Measurements from ENCODE around the gene MAGEA1. TPM values are rescaled to one million over a fixed set of nuclear protein-coding genes. Genes with fewer than 3 reads are reported as not detected.

The MAGEA1 gene
- total RNA-seq, 2 donors from 2014 or later = not detected

DNA sequence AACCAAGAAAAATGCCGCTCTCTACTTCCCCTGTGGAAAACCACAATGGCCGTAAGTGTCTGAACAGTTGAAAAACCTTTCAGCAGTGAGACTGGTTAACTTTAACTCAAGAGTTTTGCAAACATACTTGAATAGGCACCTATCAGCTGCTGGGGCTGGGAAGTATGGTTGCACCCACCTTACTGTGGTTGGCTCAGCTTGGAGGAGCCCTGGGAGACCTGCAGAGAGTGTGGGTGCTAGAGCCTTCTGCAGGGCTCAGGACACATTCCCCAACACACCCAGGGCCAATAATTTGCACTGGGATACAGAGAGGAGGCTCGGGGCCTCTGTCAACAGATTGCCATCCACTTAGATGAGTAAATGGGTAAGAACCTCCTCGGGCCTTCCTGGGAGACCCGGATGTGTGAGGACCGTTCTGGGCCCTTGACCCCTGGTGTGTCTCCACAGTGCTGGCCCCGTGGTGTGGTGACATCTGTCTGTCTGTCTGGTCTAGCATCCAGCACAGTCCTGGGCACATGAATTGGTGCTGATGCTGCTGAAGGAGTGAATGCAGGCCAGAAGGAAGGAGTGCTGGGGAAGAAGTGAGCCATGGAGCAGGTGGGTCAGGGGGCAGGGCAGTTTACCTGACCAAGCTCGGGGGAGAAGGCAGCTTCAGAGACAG, 46.5 kb downstream of the MAGEA1 start:
- H3K27me3 ChIP-seq (replicated peaks; ENCODE audit: insufficient read depth) = no peaks in the 10 kb centered on the region
- DNase-seq (ENCODE audit: low spot score) (no peak), ATAC-seq (ENCODE audit: insufficient number of reproducible peaks, low FRiP score, low read depth) (no peak)
- no peaks in the 10 kb centered on the region for H3K9me3 ChIP-seq
- H3K36me3 ChIP-seq = no peaks in the 10 kb centered on the region
- no peak overlapping the region for H3K27ac ChIP-seq
- no peaks in the 10 kb centered on the region for H3K4me1 ChIP-seq (ENCODE audit: control insufficient read depth in 1 of 2, low read depth in 2 of 2)
- TF ChIP-seq, protein P1, sequence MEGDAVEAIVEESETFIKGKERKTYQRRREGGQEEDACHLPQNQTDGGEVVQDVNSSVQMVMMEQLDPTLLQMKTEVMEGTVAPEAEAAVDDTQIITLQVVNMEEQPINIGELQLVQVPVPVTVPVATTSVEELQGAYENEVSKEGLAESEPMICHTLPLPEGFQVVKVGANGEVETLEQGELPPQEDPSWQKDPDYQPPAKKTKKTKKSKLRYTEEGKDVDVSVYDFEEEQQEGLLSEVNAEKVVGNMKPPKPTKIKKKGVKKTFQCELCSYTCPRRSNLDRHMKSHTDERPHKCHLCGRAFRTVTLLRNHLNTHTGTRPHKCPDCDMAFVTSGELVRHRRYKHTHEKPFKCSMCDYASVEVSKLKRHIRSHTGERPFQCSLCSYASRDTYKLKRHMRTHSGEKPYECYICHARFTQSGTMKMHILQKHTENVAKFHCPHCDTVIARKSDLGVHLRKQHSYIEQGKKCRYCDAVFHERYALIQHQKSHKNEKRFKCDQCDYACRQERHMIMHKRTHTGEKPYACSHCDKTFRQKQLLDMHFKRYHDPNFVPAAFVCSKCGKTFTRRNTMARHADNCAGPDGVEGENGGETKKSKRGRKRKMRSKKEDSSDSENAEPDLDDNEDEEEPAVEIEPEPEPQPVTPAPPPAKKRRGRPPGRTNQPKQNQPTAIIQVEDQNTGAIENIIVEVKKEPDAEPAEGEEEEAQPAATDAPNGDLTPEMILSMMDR (IDR thresholded peaks at IDR 0.05) = no peak
- no peak overlapping the region for H3K4me3 ChIP-seq

DNA sequence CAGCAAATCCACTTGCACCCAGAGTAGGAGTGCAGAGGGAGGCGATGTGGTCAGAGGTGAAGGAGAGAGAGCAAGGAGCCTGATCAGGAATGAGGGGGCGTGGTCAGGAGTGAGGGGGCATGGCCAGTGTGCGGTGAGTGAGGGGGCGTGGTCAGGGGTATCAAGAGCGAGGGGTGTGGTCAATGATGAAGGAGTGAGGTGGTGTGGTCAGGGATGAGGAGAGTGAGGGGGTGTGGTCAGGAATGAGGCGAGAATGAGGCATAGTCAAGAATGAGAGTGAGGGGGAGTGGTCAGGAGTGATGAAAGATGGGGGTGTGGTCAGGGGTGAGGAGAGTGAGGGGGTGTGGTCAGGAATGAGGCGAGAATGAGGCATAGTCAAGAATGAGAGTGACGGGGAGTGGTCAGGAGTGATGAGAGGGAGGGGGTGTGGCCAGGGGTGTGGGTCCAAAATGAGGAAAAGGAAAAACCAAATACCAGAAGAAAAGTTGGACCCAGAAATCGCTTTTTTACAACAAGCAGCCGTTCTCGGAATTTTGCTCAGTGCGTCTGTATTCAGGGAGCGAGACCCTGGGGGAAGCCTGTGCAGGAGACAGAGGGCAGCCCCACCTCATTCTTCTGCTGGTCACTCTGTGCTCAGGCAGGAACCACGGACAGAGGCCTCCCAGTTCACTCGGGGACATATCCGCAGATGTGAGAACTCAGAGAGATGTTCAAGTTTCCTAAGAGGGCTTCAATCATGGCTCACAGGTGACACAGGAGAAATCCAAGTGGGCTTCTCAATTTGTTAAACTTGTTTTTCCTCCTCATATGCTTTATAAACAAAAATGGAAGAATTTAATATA, 47.5 kb downstream of the MAGEA1 start:
- DNase-seq (ENCODE audit: low spot score) (peak; percentile 2), ATAC-seq (ENCODE audit: insufficient number of reproducible peaks, low FRiP score, low read depth) (no peak)
- Histone ChIP-seq H3K27me3 (replicated peaks; ENCODE audit: insufficient read depth) (no peaks in the 10 kb centered on the region), H3K4me3 (no peak overlapping the region), H3K27ac (no peak overlapping the region), H3K36me3 (no peaks in the 10 kb centered on the region), H3K4me1 (ENCODE audit: control insufficient read depth in 1 of 2, low read depth in 2 of 2) (no peaks in the 10 kb centered on the region), H3K9me3 (no peaks in the 10 kb centered on the region)
- TF ChIP-seq, protein P1 (IDR thresholded peaks at IDR 0.05) = no peak

Other genes with a start within 250 kb of the MAGEA1 start
- not detected for gene PNMA5, start 185.2 kb upstream of the MAGEA1 start, total RNA-seq
- gene PNMA3, start 122.8 kb upstream of the MAGEA1 start, total RNA-seq = under 1 TPM in 1 of 2 donors, not detected in 1; 0.56 TPM
- 1 to 10 TPM; 8.1 to 8.7 TPM for gene PNMA6A, start 106.8 kb upstream of the MAGEA1 start, total RNA-seq
- not detected for gene PNMA6F, start 142.5 kb downstream of the MAGEA1 start, total RNA-seq
- 10 to 100 TPM; 14.5 to 17.1 TPM for gene ZNF275, start 154.9 kb downstream of the MAGEA1 start, total RNA-seq
- gene PNMA6E, start 222.1 kb downstream of the MAGEA1 start, total RNA-seq = not detected
- gene ZFP92, start 232.2 kb downstream of the MAGEA1 start, total RNA-seq = 1 to 10 TPM in 1 of 2 donors, under 1 TPM in 1; 0.95 to 1.2 TPM

Data from thoracic aorta (tissue), 2 donors.